Fibroblast of gingiva (primary cell): ENCODE data around the gene GNAZ.

Source experiments
- DNase-seq: peaks from one replicate; pipeline ENCODE4 v3.0.0-alpha.2; 2011; ENCODE audit warnings: low read depth

GNAZ gene

GRCh38 chr22:23064381-23065068 lies 5.8 kb upstream of the GNAZ start:
- no peak for DNase-seq

- DNase-seq, result no peak
These were observed 5.3 kb upstream of the GNAZ start for GRCh38 chr22:23065069-23065451.

- no peak for DNase-seq
These were observed 4.7 kb upstream of the GNAZ start for GRCh38 chr22:23065495-23066122.

GRCh38 chr22:23066200-23067022 lies 3.9 kb upstream of the GNAZ start:
- DNase-seq, result no peak

- DNase-seq, result no peak
These were observed 3.2 kb upstream of the GNAZ start for GRCh38 chr22:23067023-23067650.

GRCh38 chr22:23067691-23068090 lies 2.6 kb upstream of the GNAZ start:
- no peak for DNase-seq

GRCh38 chr22:23068096-23068831 lies 2.1 kb upstream of the GNAZ start:
- no peak for DNase-seq

GRCh38 chr22:23068832-23069385 lies 1.4 kb upstream of the GNAZ start:
- DNase-seq, result no peak

- DNase-seq, result peak; percentile 91
These were observed 589 bp upstream of the GNAZ start for GRCh38 chr22:23069502-23070357.

- no peak for DNase-seq
These were observed 1.1 kb downstream of the GNAZ start for GRCh38 chr22:23071230-23072076.

GRCh38 chr22:23072077-23072910 lies 2.0 kb downstream of the GNAZ start:
- no peak for DNase-seq

GRCh38 chr22:23072911-23073491 lies 2.7 kb downstream of the GNAZ start:
- no peak for DNase-seq

- no peak for DNase-seq
These were observed 3.4 kb downstream of the GNAZ start for GRCh38 chr22:23073526-23074229.

GRCh38 chr22:23074451-23074850 lies 4.1 kb downstream of the GNAZ start:
- no peak for DNase-seq

GRCh38 chr22:23075050-23075449 lies 4.7 kb downstream of the GNAZ start:
- DNase-seq, result no peak

- no peak for DNase-seq
These were observed 5.4 kb downstream of the GNAZ start for GRCh38 chr22:23075525-23076216.
